Epithelial cell of proximal tubule (primary cell): Measurements from ENCODE around the gene PKNOX2. TPM values are rescaled to one million over a fixed set of nuclear protein-coding genes. Genes with fewer than 3 reads are reported as not detected.

Experiments used
- DNase-seq: peaks from one replicate; pipeline ENCODE4 v3.0.0-alpha.2; 2011; ENCODE audit warnings: low read depth
- H3K4me3 ChIP-seq: 2 replicates; pipeline ENCODE4 v1.5.1; 2011; ENCODE audit warnings: low read depth, mild to moderate bottlenecking, low read length
- CTCF ChIP-seq: conservative IDR thresholded peaks from 2 replicates; pipeline ENCODE4 v1.5.1; 2012; ENCODE audit warnings: low read depth, mild to moderate bottlenecking, low read length
- total RNA-seq: library from RNA; depleted of rRNA; stranded (reverse); fragments of >200 nt; gene quantifications from 2 replicates; pipeline ENCODE4 v1.2.3, GENCODE V29; 2015

The PKNOX2 gene
- total RNA-seq, 1 donor from 2014 or later, result not detected

GRCh38 chr11:125250318-125251213 lies 86.0 kb downstream of the PKNOX2 start:
- TF ChIP-seq CTCF, result no peak
- no peak for DNase-seq
- no peak overlapping the region for H3K4me3 ChIP-seq

- no peak overlapping the region for H3K4me3 ChIP-seq
- no peak for TF ChIP-seq CTCF
- DNase-seq, result no peak
Measured at GRCh38 chr11:125251214-125251545, 86.6 kb downstream of the PKNOX2 start.

- no peak for TF ChIP-seq CTCF
- no peak for DNase-seq
- no peak overlapping the region for H3K4me3 ChIP-seq
Measured at GRCh38 chr11:125251956-125252355, 87.4 kb downstream of the PKNOX2 start.

- no peak overlapping the region for H3K4me3 ChIP-seq
- TF ChIP-seq CTCF, result no peak
- DNase-seq, result no peak
Measured at GRCh38 chr11:125253289-125253688, 88.7 kb downstream of the PKNOX2 start.

GRCh38 chr11:125253795-125254525 lies 89.4 kb downstream of the PKNOX2 start:
- DNase-seq, result no peak
- no peak for TF ChIP-seq CTCF
- no peak overlapping the region for H3K4me3 ChIP-seq

- DNase-seq, result no peak
- no peak overlapping the region for H3K4me3 ChIP-seq
- no peak for TF ChIP-seq CTCF
Measured at GRCh38 chr11:125256541-125257189, 92.1 kb downstream of the PKNOX2 start.
